HG03108 (cell line): Measurements from ENCODE around the gene EIF3A.
"Not testable (repeated sequence)": the region's sequence is repeated elsewhere in the genome, so short reads cannot be mapped to it uniquely, and the experiment has no call there.

Source experiments
- ATAC-seq: cut with Tn5 transposase; IDR thresholded peaks from one replicate; pipeline ENCODE4 v1.9.1; 2021; ENCODE audit warnings: moderate library complexity; ENCODE audit not compliant: unreplicated experiment

Gene EIF3A, protein sequence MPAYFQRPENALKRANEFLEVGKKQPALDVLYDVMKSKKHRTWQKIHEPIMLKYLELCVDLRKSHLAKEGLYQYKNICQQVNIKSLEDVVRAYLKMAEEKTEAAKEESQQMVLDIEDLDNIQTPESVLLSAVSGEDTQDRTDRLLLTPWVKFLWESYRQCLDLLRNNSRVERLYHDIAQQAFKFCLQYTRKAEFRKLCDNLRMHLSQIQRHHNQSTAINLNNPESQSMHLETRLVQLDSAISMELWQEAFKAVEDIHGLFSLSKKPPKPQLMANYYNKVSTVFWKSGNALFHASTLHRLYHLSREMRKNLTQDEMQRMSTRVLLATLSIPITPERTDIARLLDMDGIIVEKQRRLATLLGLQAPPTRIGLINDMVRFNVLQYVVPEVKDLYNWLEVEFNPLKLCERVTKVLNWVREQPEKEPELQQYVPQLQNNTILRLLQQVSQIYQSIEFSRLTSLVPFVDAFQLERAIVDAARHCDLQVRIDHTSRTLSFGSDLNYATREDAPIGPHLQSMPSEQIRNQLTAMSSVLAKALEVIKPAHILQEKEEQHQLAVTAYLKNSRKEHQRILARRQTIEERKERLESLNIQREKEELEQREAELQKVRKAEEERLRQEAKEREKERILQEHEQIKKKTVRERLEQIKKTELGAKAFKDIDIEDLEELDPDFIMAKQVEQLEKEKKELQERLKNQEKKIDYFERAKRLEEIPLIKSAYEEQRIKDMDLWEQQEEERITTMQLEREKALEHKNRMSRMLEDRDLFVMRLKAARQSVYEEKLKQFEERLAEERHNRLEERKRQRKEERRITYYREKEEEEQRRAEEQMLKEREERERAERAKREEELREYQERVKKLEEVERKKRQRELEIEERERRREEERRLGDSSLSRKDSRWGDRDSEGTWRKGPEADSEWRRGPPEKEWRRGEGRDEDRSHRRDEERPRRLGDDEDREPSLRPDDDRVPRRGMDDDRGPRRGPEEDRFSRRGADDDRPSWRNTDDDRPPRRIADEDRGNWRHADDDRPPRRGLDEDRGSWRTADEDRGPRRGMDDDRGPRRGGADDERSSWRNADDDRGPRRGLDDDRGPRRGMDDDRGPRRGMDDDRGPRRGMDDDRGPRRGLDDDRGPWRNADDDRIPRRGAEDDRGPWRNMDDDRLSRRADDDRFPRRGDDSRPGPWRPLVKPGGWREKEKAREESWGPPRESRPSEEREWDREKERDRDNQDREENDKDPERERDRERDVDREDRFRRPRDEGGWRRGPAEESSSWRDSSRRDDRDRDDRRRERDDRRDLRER (N-terminal part only)

DNA sequence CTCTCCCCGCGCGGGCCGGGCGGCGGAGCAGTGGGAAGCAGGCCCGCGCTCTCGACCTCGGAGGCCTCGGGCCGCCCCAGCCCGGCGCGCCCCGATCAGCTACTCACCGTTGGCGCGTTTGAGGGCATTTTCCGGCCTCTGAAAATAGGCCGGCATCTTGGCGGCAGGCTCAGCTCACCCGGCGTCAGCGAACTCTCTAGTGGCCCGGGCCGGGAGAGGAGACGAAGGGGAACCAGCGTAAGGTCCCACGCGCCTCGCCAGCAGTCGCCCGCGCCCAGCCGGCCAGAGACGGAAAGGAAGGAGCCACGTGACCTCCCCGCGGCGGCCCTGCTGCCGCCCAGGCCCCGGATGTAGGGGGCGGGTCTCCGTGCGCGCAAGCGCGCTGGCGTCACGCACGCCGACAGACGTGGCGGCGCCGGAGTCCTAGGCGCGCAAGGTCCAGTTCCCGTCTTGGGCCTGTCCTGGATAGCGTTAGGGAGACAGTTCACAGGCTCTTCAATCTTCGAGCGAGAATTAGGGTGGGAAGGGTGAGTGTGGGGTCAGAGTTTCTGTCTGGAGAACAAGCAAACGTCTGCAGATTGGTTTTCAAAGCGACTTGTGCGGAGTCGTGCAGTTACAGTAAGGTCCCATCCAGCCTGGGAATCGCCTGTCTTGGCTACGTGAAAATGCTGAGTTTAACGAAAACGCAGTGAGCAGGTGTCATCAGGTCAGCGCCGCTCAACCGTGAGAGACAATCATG is at the start of gene EIF3A:
Gene EIF3A, minus strand, starts transcription at position 297 of the 739 bp plus-strand sequence. Its CDS starts 141 bp downstream, at position 156.
- peak; percentile 76 for ATAC-seq

DNA sequence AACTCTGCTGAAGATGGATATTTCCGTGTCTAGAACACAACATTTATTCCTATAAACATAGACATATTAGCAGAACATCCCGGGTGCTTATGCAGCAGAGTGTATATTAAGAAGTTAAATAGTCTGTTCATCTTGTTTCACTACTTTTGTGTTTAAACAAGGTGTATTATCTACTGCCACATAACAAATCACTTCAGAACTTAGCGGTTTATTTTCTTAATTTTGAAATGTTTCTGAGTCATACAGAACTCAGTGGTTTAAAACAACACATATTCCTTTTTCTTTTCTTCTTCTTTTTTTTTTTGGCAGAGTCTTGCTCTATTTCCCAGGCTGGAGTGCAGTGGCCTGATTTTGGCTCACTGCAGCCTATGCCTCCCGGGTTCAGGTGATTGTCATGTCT is 49.1 kb upstream of the EIF3A start:
- ATAC-seq: no peak

DNA sequence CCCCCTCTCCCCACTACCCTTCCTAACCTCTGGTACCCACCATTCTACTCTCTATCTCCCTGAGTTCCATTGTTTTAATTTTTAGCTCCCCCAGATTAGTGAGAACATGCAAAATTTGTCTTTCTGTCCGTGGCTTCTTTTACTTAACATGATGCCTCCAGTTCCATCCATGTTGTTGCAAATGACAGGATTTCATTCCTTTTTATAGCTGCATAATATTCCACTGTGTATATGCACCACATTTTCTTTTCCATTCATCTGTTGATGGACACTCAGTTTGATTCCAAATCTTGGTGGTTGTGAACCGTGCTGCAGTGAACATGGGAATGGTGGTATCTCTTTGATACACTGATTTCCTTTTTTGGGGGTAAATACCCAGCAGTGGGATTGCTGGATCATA is 45.3 kb upstream of the EIF3A start:
- ATAC-seq: no peak

DNA sequence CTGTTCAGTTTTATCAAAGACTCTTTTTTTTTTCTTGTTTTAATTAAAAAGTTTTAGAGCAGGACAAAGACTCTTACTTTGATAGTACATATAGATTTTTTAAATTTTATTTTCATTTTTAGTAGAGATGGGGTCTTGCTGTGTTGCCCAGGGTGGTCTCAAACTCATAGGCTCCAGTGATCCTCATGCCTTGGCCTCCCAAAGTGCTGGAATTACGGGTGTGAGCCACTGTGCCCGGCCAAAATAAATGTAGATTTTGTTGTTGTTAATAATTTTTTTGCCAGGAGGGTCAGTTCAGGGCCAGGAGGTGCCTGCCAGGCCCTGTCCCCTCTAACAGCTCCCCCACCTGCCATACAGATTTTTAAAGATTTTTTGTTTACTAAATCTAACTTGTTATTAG is 40.3 kb upstream of the EIF3A start:
- no peak for ATAC-seq

DNA sequence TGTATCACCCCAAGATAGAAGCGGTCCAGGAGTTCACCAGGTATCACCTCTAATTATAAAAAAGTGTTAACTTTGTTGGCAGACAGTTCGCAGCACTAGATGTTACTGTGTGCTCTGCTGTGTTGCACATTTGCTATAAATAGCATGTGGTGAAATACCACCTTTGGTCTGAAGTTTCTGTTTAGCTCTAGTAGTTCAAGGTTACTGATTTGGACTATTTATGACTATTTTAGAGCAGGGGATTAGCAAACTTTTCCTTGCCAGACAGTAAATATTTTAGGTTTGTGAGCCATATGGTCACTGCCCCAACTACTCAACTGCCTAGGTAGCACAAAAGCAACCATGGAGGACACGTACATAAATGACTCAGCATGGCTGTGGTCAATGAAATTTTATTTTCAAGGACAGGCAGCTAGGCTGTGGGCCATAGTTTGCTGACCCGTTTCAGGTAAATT is 39.8 kb upstream of the EIF3A start:
- peak; percentile 90 for ATAC-seq

DNA sequence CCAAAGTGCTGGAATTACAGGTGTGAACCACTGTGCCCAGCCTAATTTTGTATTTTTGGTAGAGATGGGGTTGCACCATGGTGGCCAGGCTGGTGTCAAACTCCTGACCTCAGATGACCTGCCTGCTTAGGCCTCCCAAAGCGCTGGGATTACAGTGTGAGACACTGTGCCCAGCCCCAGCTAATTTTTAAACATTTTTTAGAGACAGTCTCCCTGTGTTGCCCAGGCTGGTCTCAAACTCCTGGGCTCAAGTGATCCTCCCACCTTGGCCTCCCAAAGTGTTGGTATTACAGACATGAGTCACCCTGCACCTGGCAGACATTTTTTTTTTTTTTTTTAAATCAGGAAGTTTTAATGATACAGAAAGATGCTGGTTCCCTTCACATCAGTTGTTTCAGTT is 38.8 kb upstream of the EIF3A start:
- no peak for ATAC-seq

DNA sequence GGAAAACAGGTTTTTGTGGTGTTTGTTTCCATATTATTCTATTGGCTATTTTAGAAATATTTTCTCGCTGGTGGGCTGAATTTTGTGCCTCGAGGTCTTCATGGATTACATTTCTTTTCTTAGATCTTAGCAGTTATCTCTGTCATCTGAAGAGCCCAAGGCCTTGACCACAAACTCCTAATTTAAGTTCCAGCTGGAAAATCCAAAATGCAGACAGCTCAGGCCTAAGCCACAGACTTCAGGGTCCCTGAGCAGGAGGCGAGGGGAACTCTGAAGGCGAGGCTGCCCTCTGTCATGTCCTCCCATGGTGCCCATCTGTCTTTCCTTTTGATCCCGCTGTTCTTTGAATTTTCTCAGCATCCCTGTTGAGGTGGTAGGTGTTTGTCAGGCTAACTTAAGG is 37.6 kb upstream of the EIF3A start:
- no peak for ATAC-seq

DNA sequence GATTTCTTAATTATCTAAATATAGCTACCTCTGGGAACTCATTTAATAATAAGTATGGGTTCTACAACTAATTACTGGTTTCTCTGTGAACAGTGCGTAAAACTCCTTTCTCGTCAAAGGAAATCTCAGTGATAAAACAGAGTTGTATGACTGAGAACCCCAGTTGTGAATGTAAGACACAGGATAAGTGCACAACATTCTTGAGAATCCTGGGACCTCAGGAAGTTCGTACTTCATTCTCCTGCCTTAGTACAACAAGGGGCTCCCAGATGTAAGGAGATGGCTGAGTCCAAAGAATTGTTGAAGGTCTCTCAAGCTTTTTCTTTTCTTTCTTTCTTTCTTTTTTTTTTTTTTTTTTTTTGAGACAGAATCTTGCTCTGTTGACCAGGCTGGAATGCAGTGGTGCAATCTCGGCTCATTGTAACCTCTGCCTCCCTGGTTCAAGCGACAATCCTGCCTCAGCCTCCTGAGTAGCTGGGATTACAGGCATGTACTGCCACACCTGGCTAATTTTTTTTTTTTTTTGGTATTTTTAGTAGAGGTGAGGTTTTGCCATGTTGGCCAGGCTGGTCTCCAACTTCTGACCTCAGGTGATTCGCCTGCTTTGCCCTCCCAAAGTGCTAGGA is 35.8 kb upstream of the EIF3A start:
- no peak for ATAC-seq

DNA sequence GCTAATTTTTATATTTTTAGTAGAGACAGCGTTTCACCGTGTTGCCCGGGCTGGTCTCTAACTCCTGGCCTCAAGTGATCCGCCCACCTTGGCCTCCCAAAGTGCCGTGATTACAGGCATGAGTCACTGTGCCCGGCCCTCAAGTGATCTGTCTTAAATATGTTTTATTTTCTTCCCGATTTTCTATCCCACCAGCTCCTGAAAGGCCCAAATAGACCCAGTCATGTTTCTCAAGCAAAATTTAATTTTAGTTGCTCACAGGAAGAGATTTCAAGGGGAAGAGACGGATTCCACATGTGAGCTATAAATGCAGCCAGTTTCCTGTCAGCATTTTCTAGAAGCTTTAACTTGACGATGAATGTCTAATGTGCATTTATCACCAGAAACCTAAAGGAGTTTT is 35.3 kb upstream of the EIF3A start:
- ATAC-seq: no peak

DNA sequence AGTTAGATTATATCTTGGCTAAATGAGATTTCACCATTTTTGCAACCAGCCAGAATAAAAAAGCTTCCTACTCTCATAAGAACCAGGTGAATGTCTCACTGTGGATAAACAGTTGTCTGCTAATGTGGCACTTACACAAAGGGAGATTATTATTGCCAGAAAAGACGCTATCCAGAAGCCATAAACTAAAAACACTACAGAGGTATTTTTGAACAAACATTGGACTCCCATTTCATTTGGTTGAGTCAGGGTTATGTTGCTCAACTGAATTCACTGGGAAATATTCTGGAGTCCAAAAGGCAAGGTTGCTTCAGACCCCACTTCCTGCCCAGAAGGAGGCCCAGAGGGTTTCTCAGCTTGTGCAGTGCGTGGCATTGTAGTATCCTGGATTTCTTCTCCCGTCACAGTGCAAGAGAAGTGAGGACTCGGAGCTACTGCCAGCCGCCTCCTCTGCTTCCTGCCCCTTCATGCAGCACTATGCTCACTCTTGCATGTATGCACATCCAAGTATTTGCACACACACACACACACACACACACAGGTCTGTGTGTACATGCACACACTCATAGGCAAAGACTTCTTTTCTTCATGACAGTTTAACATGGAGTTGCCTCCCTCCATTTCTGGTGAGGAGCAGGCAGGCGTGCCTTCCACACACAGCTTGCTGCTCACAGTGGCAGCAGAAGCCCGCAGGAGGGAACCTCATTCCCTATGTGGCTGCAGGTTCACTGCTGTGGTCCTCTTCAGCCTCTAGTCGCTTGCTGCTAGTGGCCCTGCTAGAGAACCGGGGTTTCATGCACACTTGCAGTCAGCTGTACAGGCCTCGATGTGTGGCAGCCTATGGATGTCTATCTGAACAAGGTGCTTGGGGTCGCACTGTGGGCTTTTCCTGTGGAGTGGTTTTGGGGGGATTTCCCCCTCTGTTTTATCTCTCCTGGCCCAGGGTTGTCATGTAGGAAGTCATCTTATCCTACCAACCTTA is 33.4 kb upstream of the EIF3A start:
- ATAC-seq: no peak

DNA sequence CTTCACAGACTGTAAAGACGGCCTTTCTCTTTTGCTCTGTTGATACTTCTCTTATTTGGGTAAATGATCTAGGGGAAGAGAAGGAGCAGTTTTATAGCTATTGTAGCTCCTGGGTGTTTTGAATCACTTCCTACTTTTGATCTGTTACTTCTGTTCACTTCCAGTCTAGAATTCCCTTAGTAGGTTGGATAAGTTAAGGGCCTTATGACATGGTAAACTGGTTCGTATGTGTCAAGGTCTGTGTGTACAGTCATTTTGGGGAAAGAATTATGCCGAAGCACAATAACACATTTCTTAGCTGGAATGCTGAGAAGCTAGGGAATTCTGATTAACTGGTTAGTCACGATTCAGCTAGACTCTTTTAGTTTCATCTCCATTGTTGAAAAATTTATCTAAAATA is 31.4 kb upstream of the EIF3A start:
- no peak for ATAC-seq

DNA sequence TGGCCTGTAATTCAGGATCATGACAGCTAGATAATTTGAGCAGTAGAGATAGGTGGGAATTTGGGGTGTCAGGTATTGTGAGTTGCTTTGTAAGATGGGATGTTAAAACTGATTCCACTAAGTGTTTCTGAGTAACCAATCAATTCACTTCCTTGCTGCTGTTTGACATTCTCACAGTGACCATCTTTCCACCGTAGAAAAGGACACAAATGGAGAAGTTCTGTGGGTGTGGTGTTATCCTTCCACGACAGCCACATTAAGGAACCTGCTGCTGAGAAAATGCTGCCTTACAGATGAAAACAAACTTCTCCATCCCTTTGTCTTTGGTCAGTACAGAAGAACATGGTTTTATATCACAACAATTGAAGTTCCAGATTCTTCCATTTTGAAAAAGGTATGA is 27.2 kb upstream of the EIF3A start:
- ATAC-seq: not testable (repeated sequence)

DNA sequence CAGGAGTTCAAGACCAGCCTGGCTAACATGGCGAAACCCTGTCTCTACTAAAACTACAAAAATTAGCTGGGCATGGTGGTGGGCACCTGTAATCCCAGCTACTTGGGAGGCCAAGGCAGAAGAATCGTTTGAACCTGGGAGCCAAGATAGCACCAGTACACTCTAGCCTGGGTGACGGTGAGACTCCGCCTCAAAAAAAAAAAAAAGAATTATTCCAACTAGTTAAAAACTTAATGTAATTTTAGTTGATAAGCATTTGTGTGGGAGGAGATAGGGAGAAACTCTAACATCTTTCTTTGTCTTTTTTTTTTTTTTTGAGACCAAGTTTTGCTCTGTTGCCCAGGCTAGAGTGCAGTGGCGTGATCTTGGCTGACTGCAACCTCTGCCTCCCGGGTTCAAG is 26.5 kb upstream of the EIF3A start:
- not testable (repeated sequence) for ATAC-seq

DNA sequence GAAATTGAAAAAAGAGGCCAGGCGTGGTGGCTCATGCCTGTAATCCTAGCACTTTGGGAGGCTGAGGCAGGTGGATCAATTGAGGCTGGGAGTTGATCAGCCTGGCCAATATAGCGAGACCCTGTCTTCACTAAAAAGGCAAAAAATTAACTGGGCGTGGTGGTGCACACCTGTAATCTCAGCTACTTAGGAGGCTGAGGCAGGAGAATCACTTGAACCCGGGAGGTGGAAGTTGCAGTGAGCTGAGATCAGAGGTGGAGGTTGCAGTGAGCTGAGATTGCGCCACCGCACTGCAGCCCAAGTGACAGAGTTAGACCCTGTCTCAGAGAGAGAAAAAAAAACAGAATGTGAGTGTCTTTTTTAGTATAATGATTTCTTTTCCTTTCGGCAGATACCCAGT is 25.3 kb upstream of the EIF3A start:
- not testable (repeated sequence) for ATAC-seq

DNA sequence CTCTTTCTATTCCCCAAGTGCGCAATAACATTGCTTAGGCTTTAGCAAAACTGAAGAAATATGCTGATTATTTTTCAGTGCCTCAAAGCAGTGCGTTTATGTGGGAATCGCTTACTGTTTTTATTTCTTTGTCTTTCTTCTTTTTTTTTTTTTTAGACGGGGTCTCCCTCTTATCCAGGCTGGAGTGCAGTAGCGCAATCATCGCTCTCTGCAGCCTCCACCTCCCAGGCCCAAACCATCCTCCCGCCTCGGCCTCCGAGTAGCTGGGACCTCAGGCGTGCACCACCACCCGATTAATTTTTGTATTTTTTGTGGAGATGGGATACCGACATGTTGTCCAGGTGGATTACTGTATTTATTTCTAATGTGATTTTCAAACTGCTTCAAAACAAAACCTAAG is 24.5 kb upstream of the EIF3A start:
- ATAC-seq: no peak

DNA sequence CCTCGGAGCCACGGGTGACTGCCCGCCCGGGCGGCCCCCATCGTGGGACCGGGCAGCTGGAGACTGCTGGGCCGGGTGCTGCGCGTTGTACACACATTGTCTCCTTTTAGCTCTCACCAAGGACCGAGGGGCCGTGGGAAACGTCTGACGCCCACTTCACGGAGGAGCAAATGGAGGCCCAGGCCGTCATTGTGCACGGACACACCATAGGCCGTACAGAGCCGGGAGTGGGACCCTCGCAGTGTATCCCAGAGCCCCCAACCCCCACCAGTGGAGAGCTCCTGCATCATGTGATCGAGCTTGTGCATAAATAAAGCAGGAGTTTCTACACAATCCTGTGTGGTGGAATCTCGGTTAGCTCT is 24.0 kb upstream of the EIF3A start:
- no peak for ATAC-seq

DNA sequence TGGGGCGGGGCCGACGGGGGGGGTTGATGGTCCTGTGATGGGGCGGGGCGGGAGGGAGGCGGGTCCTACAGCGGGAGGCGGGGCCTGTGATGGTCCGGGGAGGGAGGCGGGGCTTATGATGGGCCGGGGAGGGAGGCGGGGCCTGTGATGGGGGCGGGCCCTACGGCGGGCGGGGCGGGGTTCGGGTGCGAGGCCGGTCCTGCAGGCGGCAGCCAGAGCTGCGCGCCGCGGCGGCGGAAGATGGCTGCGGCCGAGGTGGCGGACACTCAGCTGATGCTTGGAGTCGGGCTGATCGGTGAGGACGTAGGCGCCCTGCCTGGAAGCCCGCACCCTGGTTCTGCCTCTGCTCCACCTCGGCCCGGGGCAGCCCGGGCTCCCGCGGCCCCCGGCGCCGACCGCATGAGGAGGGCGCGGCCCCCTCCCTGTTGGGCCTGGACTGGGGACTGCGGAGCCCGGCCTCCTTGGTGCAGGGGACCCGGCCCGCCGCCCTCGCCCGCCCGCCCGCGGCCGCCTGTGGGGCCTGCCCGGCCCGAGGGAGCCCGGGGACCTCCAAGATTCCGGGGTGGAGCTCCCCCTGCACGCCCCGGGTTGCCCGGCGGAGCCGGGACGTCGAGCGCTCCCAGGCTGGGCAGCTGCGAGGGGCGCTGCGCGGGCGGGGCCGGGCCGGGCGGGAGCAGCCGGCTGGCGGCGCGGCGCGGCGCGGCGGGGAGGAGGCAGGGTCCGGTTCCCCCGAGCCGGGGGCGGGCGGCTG is 23.5 kb upstream of the EIF3A start, which contains the start of gene DENND10:
Gene DENND10, plus strand, starts transcription at position 211 of the 751 bp plus-strand sequence. Its CDS starts 30 bp downstream, at position 241.
- peak; percentile 80 for ATAC-seq
